GM18861 (cell line): ENCODE measurements around the gene ZG16B.

Experiments used
- ATAC-seq: cut with Tn5 transposase; IDR thresholded peaks from one replicate; pipeline ENCODE4 v1.9.1; 2021; ENCODE audit not compliant: unreplicated experiment

Gene ZG16B

GRCh38 chr16:2822496-2822895 lies 7.6 kb upstream of the ZG16B start:
- ATAC-seq: no peak

- no peak for ATAC-seq
Observed at GRCh38 chr16:2824626-2825025, 5.5 kb upstream of the ZG16B start.

- no peak for ATAC-seq
Observed at GRCh38 chr16:2825049-2825742, 4.9 kb upstream of the ZG16B start.

GRCh38 chr16:2825906-2826305 lies 4.2 kb upstream of the ZG16B start:
- ATAC-seq: no peak

GRCh38 chr16:2826591-2827373 lies 3.3 kb upstream of the ZG16B start:
- no peak for ATAC-seq

- no peak for ATAC-seq
Observed at GRCh38 chr16:2827374-2827791, 2.7 kb upstream of the ZG16B start.

- ATAC-seq: no peak
Observed at GRCh38 chr16:2827831-2828520, 2.1 kb upstream of the ZG16B start.

GRCh38 chr16:2828521-2828840 lies 1.6 kb upstream of the ZG16B start:
- ATAC-seq: no peak

GRCh38 chr16:2828876-2829430 lies 1.1 kb upstream of the ZG16B start:
- no peak for ATAC-seq

GRCh38 chr16:2830355-2830695 lies 222 bp downstream of the ZG16B start:
- ATAC-seq: no peak

GRCh38 chr16:2831203-2831602 lies 1.1 kb downstream of the ZG16B start:
- no peak for ATAC-seq

- no peak for ATAC-seq
Observed at GRCh38 chr16:2833776-2834175, 3.7 kb downstream of the ZG16B start.

GRCh38 chr16:2834968-2835367 lies 4.9 kb downstream of the ZG16B start:
- no peak for ATAC-seq

- no peak for ATAC-seq
Observed at GRCh38 chr16:2835638-2836493, 5.8 kb downstream of the ZG16B start.

GRCh38 chr16:2836646-2837508 lies 6.8 kb downstream of the ZG16B start:
- ATAC-seq: no peak

- ATAC-seq: no peak
Observed at GRCh38 chr16:2838928-2839327, 8.8 kb downstream of the ZG16B start.

- no peak for ATAC-seq
Observed at GRCh38 chr16:2839650-2840450, 9.7 kb downstream of the ZG16B start.

GRCh38 chr16:2840914-2841313 lies 10.8 kb downstream of the ZG16B start:
- ATAC-seq: no peak
